WTC11 (cell line): ENCODE data around the gene ZNF532. TPM values are rescaled to one million over a fixed set of nuclear protein-coding genes. Genes with fewer than 3 reads are reported as not detected.

Source experiments
- ATAC-seq: fragments of 200-7000 bp; cut with Tn5 transposase; 2 replicates; pipeline ENCODE4 v1.10.0; 2021; ENCODE audit warnings: mild to moderate bottlenecking, moderate library complexity
- CTCF ChIA-PET: fragments of 300-600 bp; sonication (Branson Sonifier 250); formaldehyde crosslinking; loops from one replicate; lab custom pipeline; 2021; ENCODE audit warnings: antibody characterized with exemption; lab: Charles Lee
- POLR2A ChIA-PET: fragments of 350-600 bp; sonication (Branson Sonifier 250); formaldehyde crosslinking; loops from one replicate; lab custom pipeline; 2021; ENCODE audit warnings: antibody characterized with exemption; lab: Charles Lee
- DNase-seq: peaks from one replicate; pipeline ENCODE4 v3.0.0; 2021; ENCODE audit warnings: low spot score
- H3K27ac Mint-ChIP-seq: 2 replicates; pipeline ENCODE4 v1.8.0; 2021; ENCODE audit warnings: mixed read lengths
- H3K27me3 Mint-ChIP-seq: 2 replicates; pipeline ENCODE4 v1.8.0; 2021; ENCODE audit warnings: low read depth, mild to moderate bottlenecking, moderate library complexity, mixed read lengths
- H3K36me3 Mint-ChIP-seq: 2 replicates; pipeline ENCODE4 v1.8.0; 2021; ENCODE audit warnings: mixed read lengths
- H3K4me1 Mint-ChIP-seq: 2 replicates; pipeline ENCODE4 v1.8.0; 2022; ENCODE audit warnings: mixed read lengths
- H3K4me3 Mint-ChIP-seq: 2 replicates; pipeline ENCODE4 v1.8.0; 2021; ENCODE audit warnings: mild to moderate bottlenecking, moderate library complexity, mixed read lengths
- H3K9me3 Mint-ChIP-seq: 2 replicates; pipeline ENCODE4 v1.8.0; 2021; ENCODE audit warnings: mixed read lengths
- ATF2 ChIP-seq: sonication (generic); formaldehyde crosslinking; IDR thresholded peaks from 2 replicates; pipeline ENCODE4 v1.8.1; 2022; ENCODE audit warnings: low read depth, missing genetic modification reagents, borderline replicate concordance
- ATF6 ChIP-seq: sonication (generic); formaldehyde crosslinking; IDR thresholded peaks from 2 replicates; pipeline ENCODE4 v1.8.1; 2023; ENCODE audit warnings: mild to moderate bottlenecking, missing genetic modification reagents
- E2F1 ChIP-seq: sonication (generic); formaldehyde crosslinking; IDR thresholded peaks from 2 replicates; pipeline ENCODE4 v1.8.0; 2022; ENCODE audit warnings: mild to moderate bottlenecking, missing genetic modification reagents
- ELF4 ChIP-seq: sonication (generic); formaldehyde crosslinking; IDR thresholded peaks from 2 replicates; pipeline ENCODE4 v1.8.1; 2022; ENCODE audit warnings: low read depth, mild to moderate bottlenecking, moderate library complexity, missing genetic modification reagents
- ERG ChIP-seq: fragments of 250-450 bp; sonication (Bioruptor Pico); IDR thresholded peaks from 2 replicates; pipeline ENCODE4 v1.8.0; 2021; ENCODE audit warnings: mild to moderate bottlenecking
- ETV6 ChIP-seq: sonication (generic); formaldehyde crosslinking; IDR thresholded peaks from 2 replicates; pipeline ENCODE4 v1.8.1; 2022; ENCODE audit warnings: mild to moderate bottlenecking, missing genetic modification reagents
- FOXJ3 ChIP-seq: sonication (generic); formaldehyde crosslinking; IDR thresholded peaks from 2 replicates; pipeline ENCODE4 v1.9.0; 2021; ENCODE audit warnings: missing genetic modification reagents, mild to moderate bottlenecking, borderline replicate concordance
- GABPB1 ChIP-seq: sonication (generic); formaldehyde crosslinking; IDR thresholded peaks from 2 replicates; pipeline ENCODE4 v1.8.1; 2023; ENCODE audit warnings: mild to moderate bottlenecking, missing genetic modification reagents
- GRHL2 ChIP-seq: fragments of 250-450 bp; sonication (Bioruptor Pico); IDR thresholded peaks from 2 replicates; pipeline ENCODE4 v1.8.0; 2022; ENCODE audit warnings: mild to moderate bottlenecking, moderate library complexity; ENCODE audit not compliant: insufficient replicate concordance, severe bottlenecking
- IRF2 ChIP-seq: sonication (generic); formaldehyde crosslinking; IDR thresholded peaks from 2 replicates; pipeline ENCODE4 v1.8.0; 2022; ENCODE audit warnings: low read depth, missing genetic modification reagents, borderline replicate concordance
- KAT7 ChIP-seq: sonication (generic); formaldehyde crosslinking; IDR thresholded peaks from 2 replicates; pipeline ENCODE4 v1.8.1; 2023; ENCODE audit warnings: missing genetic modification reagents, mild to moderate bottlenecking, borderline replicate concordance
- MAX ChIP-seq: sonication (generic); formaldehyde crosslinking; IDR thresholded peaks from 2 replicates; pipeline ENCODE4 v1.8.0; 2022; ENCODE audit warnings: mild to moderate bottlenecking, missing genetic modification reagents
- OVOL2 ChIP-seq: fragments of 250-450 bp; sonication (Bioruptor Pico); IDR thresholded peaks from 2 replicates; pipeline ENCODE4 v1.9.0; 2021; ENCODE audit warnings: mild to moderate bottlenecking, borderline replicate concordance
- RELA ChIP-seq: sonication (generic); formaldehyde crosslinking; IDR thresholded peaks from 2 replicates; pipeline ENCODE4 v1.8.1; 2022; ENCODE audit warnings: missing genetic modification reagents, mild to moderate bottlenecking, borderline replicate concordance
- SMAD3 ChIP-seq: sonication (generic); formaldehyde crosslinking; IDR thresholded peaks from 2 replicates; pipeline ENCODE4 v1.8.0; 2022; ENCODE audit warnings: missing genetic modification reagents, mild to moderate bottlenecking, borderline replicate concordance
- SOX15 ChIP-seq: fragments of 250-450 bp; sonication (Bioruptor Pico); IDR thresholded peaks from 2 replicates; pipeline ENCODE4 v1.9.0; 2021; ENCODE audit warnings: mild to moderate bottlenecking
- TCF7 ChIP-seq: sonication (generic); formaldehyde crosslinking; IDR thresholded peaks from 2 replicates; pipeline ENCODE4 v1.8.0; 2022; ENCODE audit warnings: mild to moderate bottlenecking, low read depth, missing genetic modification reagents, moderate library complexity
- TP53 ChIP-seq: sonication (generic); formaldehyde crosslinking; IDR thresholded peaks from 2 replicates; pipeline ENCODE4 v1.8.1; 2023; ENCODE audit warnings: mild to moderate bottlenecking, missing genetic modification reagents
- USF1 ChIP-seq: sonication (generic); formaldehyde crosslinking; IDR thresholded peaks from 2 replicates; pipeline ENCODE4 v1.8.0; 2022; ENCODE audit warnings: mild to moderate bottlenecking, missing genetic modification reagents
- USF2 ChIP-seq: sonication (generic); formaldehyde crosslinking; IDR thresholded peaks from 2 replicates; pipeline ENCODE4 v1.8.1; 2023; ENCODE audit warnings: mild to moderate bottlenecking, missing genetic modification reagents, moderate library complexity
- ZMAT4 ChIP-seq: fragments of 250-450 bp; sonication (Bioruptor Pico); IDR thresholded peaks from 2 replicates; pipeline ENCODE4 v1.9.0; 2021; ENCODE audit warnings: mild to moderate bottlenecking
- ZNF121 ChIP-seq: sonication (generic); formaldehyde crosslinking; IDR thresholded peaks from 2 replicates; pipeline ENCODE4 v1.8.0; 2023; ENCODE audit warnings: missing genetic modification reagents
- ZNF281 ChIP-seq: sonication (generic); formaldehyde crosslinking; IDR thresholded peaks from 2 replicates; pipeline ENCODE4 v1.8.0; 2023; ENCODE audit warnings: mild to moderate bottlenecking, missing genetic modification reagents
- total RNA-seq: library from RNA; stranded (reverse); gene quantifications from 3 replicates; pipeline ENCODE4 v1.2.3, GENCODE V29; 2021

ZNF532 gene
- total RNA-seq, 1 experiment from 2014 or later, result 171 TPM

- no peaks in the 10 kb centered on the region for H3K36me3 Mint-ChIP-seq
- ATAC-seq (no peak), DNase-seq (no peak)
- peaks cover 23% of the 10 kb centered on the region for H3K4me1 Mint-ChIP-seq
- H3K27ac Mint-ChIP-seq, result no peak overlapping the region
- CTCF ChIA-PET, result no interaction called here
- no peaks in the 10 kb centered on the region; the same call in 1 of the 2 replicates for H3K9me3 Mint-ChIP-seq
- POLR2A ChIA-PET, result no interaction called here
- H3K4me3 Mint-ChIP-seq, result no peak overlapping the region
- TF ChIP-seq E2F1, result no peak
- TF ChIP-seq MAX, result no peak
- no peak for TF ChIP-seq ZNF281
- TF ChIP-seq ZNF121, result no peak
- TF ChIP-seq GRHL2 (CRISPR knock-in tag), result no peak
- TF ChIP-seq SOX15 (CRISPR knock-in tag), result no peak
- TF ChIP-seq OVOL2 (CRISPR knock-in tag), result no peak
- TF ChIP-seq GABPB1 (CRISPR knock-in tag), result no peak
- no peak for TF ChIP-seq TP53 (CRISPR knock-in tag)
- no peak for TF ChIP-seq ATF6 (CRISPR knock-in tag)
- no peaks in the 10 kb centered on the region for H3K27me3 Mint-ChIP-seq
These were observed 132.0 kb downstream of the ZNF532 start for GRCh38 chr18:58996696-58997095.

GRCh38 chr18:58997811-58998337 lies 133.2 kb downstream of the ZNF532 start:
- no peak for DNase-seq
- CTCF ChIA-PET, result no interaction called here

More at GRCh38 chr18:58997811-58998337, 133.2 kb downstream of the ZNF532 start:
- no peak overlapping the region for H3K27ac Mint-ChIP-seq
- no peaks in the 10 kb centered on the region for H3K27me3 Mint-ChIP-seq
- H3K36me3 Mint-ChIP-seq, result no peaks in the 10 kb centered on the region
- POLR2A ChIA-PET, result no interaction called here
- TF ChIP-seq ELF4 (no peak), KAT7 (CRISPR knock-in tag) (no peak), IRF2 (CRISPR knock-in tag) (no peak), SMAD3 (CRISPR knock-in tag) (no peak), RELA (CRISPR knock-in tag) (no peak), TP53 (CRISPR knock-in tag) (no peak), OVOL2 (CRISPR knock-in tag) (no peak), ETV6 (CRISPR knock-in tag) (no peak), USF2 (CRISPR knock-in tag) (no peak), ERG (no peak), TCF7 (CRISPR knock-in tag) (no peak), ZMAT4 (CRISPR knock-in tag) (no peak), USF1 (CRISPR knock-in tag) (no peak), FOXJ3 (no peak), ATF2 (no peak)
- peaks cover 27% of the 10 kb centered on the region for H3K4me1 Mint-ChIP-seq
- no peak overlapping the region for H3K4me3 Mint-ChIP-seq
- no peak for ATAC-seq
- no peaks in the 10 kb centered on the region; the same call in 1 of the 2 replicates for H3K9me3 Mint-ChIP-seq
